ENCODE measurements around the gene PSMB7. TPM values are rescaled to one million over a fixed set of nuclear protein-coding genes. Genes with fewer than 3 reads are reported as not detected.

PSMB7 gene
- total RNA-seq, 1 donor = 83.0 TPM

DNA sequence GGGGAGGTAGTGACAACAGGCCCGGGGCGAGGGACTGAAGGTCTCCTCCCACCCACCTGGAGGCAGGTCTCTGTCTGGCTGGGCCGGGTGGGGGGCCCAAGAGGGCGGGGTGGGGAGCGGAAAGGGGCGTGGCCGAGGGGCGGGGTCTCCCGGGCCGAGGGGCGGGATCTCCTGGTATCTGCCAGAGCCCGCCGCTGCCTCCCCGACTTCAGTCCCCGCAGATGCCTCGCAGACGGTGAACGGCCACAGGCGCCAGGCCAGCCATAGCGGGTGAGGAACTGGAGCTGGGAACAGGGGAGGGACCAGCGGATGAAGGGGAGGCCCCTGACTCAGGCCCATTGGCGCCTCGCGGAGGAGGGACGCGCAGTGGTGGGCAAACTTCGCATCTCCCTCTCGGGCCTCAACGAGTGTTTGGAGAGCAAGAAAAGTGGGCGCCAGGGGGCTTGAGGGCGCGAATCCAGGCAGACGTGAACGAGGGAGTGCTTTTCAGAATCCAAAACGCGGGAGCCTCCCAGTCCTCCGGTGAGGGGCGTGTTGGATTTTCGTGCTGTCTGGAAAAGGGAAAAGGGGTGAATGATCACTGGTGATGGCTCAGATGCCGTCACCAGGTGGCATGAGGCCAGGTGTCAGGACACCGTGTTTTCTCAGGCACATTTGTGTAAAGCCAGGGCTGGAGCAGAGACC lies 35.1 kb upstream of the PSMB7 start, which contains the start of gene ADGRD2:
Gene ADGRD2 (plus strand): TSS at position 211 of the 684 bp plus-strand sequence. CDS start 1,216 bp downstream, outside the sequence.
- no peaks in the 10 kb centered on the region for H3K9me3 ChIP-seq (ENCODE audit: low read depth, low read length)
- no peak within 1 kb of the TSS for H3K4me3 ChIP-seq (ENCODE audit: low read length)
- H3K27me3 ChIP-seq (ENCODE audit: insufficient read depth, low read length) = peaks cover 19% of the 10 kb centered on the region
- no peaks in the 10 kb centered on the region for H3K4me1 ChIP-seq (ENCODE audit: insufficient read depth, low read length)

GRCh38 chr9:124449381-124450151 lies 34.3 kb upstream of the PSMB7 start:
- Histone ChIP-seq H3K27me3 (ENCODE audit: insufficient read depth, low read length) (peaks cover 19% of the 10 kb centered on the region), H3K9me3 (ENCODE audit: low read depth, low read length) (no peaks in the 10 kb centered on the region), H3K4me3 (ENCODE audit: low read length) (no peak overlapping the region), H3K4me1 (ENCODE audit: insufficient read depth, low read length) (no peaks in the 10 kb centered on the region)

DNA sequence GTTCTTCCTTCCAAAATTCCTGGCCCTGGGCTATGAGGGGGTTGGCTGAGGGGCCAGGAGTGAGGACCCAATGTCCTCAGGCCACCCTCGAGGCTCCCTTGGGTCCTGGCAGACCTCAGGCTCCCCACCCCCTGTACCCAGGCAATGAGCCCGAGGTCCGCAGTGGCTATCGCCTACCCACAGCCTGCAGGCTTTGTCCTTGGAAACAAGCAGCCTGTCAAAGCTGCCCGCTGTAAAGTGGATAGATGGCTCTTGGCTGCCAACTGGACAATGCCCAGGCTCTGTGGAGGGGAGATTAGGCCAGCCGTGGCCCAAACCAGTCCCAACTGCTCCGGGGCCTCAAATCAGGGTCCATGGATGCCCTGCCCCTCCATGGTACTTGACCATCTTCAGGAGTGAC lies 32.8 kb upstream of the PSMB7 start:
- Histone ChIP-seq H3K9me3 (ENCODE audit: low read depth, low read length) (no peaks in the 10 kb centered on the region), H3K4me1 (ENCODE audit: insufficient read depth, low read length) (no peaks in the 10 kb centered on the region), H3K27me3 (ENCODE audit: insufficient read depth, low read length) (peaks cover 19% of the 10 kb centered on the region), H3K4me3 (ENCODE audit: low read length) (no peak overlapping the region)

DNA sequence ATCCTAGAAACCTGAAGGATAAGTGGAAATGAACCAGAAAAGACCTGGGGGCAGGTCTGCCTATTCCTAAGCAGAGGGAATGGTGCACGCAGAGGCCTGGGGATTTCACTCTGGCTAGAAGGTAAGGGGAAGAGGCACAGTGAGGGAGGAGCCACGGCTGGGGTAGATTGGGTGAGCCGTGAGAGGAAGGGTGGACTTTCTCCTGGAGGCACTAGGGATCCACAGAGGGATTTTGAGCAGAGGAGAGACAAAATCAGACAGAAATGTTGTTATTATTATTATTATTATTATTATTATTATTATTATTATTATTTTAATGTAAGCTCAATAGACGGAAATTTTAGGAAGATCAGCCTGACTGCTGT lies 32.0 kb upstream of the PSMB7 start:
- Histone ChIP-seq H3K27me3 (ENCODE audit: insufficient read depth, low read length) (peaks cover 18% of the 10 kb centered on the region), H3K4me1 (ENCODE audit: insufficient read depth, low read length) (no peaks in the 10 kb centered on the region), H3K9me3 (ENCODE audit: low read depth, low read length) (no peaks in the 10 kb centered on the region), H3K4me3 (ENCODE audit: low read length) (no peak overlapping the region)

- Histone ChIP-seq H3K4me3 (ENCODE audit: low read length) (no peak overlapping the region), H3K9me3 (ENCODE audit: low read depth, low read length) (no peaks in the 10 kb centered on the region), H3K4me1 (ENCODE audit: insufficient read depth, low read length) (no peaks in the 10 kb centered on the region), H3K27me3 (ENCODE audit: insufficient read depth, low read length) (peaks cover 5% of the 10 kb centered on the region)
Measured at GRCh38 chr9:124444166-124444565, 28.9 kb upstream of the PSMB7 start.

DNA sequence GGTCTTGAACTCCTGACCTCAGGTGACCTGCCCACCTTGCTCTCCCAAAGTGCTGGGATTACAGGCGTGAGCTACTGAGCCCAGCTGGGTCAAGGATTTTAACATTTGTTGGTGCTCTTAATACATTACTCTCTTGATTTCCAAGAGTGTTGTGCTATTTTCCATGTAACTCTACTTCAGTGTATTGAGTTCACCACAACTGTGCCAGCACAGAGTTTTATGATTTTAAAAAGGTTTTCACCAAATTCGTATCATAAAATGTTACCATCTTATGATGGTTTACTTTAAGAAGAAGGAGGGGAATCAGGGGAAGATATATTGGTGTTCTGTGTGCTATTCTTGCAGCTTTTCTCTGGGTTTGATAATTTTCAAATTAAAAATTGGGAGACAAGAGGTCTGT lies 28.4 kb upstream of the PSMB7 start:
- H3K9me3 ChIP-seq (ENCODE audit: low read depth, low read length) = no peaks in the 10 kb centered on the region
- peaks cover 5% of the 10 kb centered on the region for H3K27me3 ChIP-seq (ENCODE audit: insufficient read depth, low read length)
- H3K4me3 ChIP-seq (ENCODE audit: low read length) = no peak overlapping the region
- no peaks in the 10 kb centered on the region for H3K4me1 ChIP-seq (ENCODE audit: insufficient read depth, low read length)

DNA sequence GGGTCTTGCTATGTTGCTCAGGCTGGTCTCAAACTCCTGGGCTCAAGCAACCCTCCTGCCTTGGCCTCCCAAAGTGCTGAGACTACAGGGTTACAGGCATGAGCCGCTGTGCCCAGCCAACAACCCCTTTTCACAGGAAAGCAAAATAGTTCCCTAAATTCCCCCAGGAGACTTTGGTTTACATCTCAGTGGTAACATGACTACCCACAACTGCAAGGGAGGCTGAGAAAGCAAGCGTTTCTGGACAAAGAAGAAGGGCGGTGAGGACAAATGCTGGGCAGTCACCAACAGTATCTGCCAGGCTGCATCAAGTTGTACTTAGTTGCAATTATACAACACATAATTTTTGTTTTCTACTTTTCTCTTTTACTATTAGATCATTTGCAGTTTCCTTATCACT lies 27.6 kb upstream of the PSMB7 start:
- Histone ChIP-seq H3K9me3 (ENCODE audit: low read depth, low read length) (no peaks in the 10 kb centered on the region), H3K4me1 (ENCODE audit: insufficient read depth, low read length) (no peaks in the 10 kb centered on the region), H3K4me3 (ENCODE audit: low read length) (no peak overlapping the region), H3K27me3 (ENCODE audit: insufficient read depth, low read length) (peaks cover 5% of the 10 kb centered on the region)

DNA sequence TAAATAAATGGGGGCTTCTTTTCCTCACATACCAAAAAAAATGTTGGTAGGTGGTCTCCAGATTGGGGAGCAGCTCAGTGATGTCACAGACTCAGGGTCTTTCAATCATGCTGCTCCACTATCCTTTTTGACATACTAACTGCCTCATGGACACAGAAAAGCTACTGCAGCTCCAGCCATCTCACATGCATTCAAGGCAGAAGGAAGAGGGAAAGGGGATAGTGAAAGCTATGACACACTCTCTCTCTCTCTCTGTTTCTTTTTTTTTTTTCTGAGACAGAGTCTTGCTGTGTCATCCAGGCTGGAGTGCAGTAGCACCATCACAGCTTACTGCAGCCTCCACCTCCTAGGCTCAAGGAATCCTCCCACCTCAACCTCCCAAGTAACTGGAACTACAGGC lies 27.1 kb upstream of the PSMB7 start:
- H3K27me3 ChIP-seq (ENCODE audit: insufficient read depth, low read length) = peaks cover 5% of the 10 kb centered on the region
- H3K9me3 ChIP-seq (ENCODE audit: low read depth, low read length) = no peaks in the 10 kb centered on the region
- no peaks in the 10 kb centered on the region for H3K4me1 ChIP-seq (ENCODE audit: insufficient read depth, low read length)
- H3K4me3 ChIP-seq (ENCODE audit: low read length) = no peak overlapping the region

GRCh38 chr9:124441291-124441690 lies 26.0 kb upstream of the PSMB7 start:
- Histone ChIP-seq H3K4me3 (ENCODE audit: low read length) (no peak overlapping the region), H3K27me3 (ENCODE audit: insufficient read depth, low read length) (peaks cover 5% of the 10 kb centered on the region)

GRCh38 chr9:124440786-124441185 lies 25.5 kb upstream of the PSMB7 start:
- Histone ChIP-seq H3K27me3 (ENCODE audit: insufficient read depth, low read length) (peaks cover 5% of the 10 kb centered on the region), H3K4me3 (ENCODE audit: low read length) (no peak overlapping the region), H3K9me3 (ENCODE audit: low read depth, low read length) (no peaks in the 10 kb centered on the region), H3K4me1 (ENCODE audit: insufficient read depth, low read length) (no peaks in the 10 kb centered on the region)

More at GRCh38 chr9:124441291-124441690, 26.0 kb upstream of the PSMB7 start:
- H3K4me1 ChIP-seq (ENCODE audit: insufficient read depth, low read length) = no peaks in the 10 kb centered on the region
- no peaks in the 10 kb centered on the region for H3K9me3 ChIP-seq (ENCODE audit: low read depth, low read length)

DNA sequence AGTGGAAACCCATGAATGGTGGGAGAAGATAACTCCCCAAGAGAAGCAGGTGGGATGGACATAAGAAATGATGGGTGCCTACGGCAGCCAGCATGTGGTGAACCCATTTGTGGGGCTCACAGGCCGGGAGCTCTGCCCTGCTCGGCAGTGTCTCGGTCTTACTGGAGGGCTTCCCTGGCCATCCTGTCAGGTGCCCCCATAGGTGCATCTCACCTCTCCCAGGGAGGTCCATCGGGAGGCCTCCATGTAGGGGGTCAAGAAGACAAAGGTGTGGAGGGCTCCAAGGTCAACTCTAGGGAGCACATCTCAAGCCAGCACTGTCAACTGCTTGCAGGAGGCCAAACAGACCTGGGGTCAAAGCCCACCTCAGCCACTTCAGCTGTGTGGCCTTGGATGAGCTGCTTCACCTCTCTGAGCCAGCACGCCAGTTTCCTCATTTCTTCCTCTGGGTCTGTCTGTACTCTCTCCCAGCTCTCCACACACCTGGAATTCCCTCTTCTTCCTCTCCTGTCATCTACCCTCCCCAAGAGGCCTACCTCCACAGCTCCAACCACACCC lies 24.5 kb upstream of the PSMB7 start:
- Histone ChIP-seq H3K27me3 (ENCODE audit: insufficient read depth, low read length) (peaks cover 5% of the 10 kb centered on the region), H3K9me3 (ENCODE audit: low read depth, low read length) (no peaks in the 10 kb centered on the region), H3K4me3 (ENCODE audit: low read length) (no peak overlapping the region), H3K4me1 (ENCODE audit: insufficient read depth, low read length) (no peaks in the 10 kb centered on the region)

- Histone ChIP-seq H3K9me3 (ENCODE audit: low read depth, low read length) (no peaks in the 10 kb centered on the region), H3K4me1 (ENCODE audit: insufficient read depth, low read length) (no peaks in the 10 kb centered on the region), H3K4me3 (ENCODE audit: low read length) (no peak overlapping the region), H3K27me3 (ENCODE audit: insufficient read depth, low read length) (peaks cover 5% of the 10 kb centered on the region)
Measured at GRCh38 chr9:124439086-124439485, 23.8 kb upstream of the PSMB7 start.

DNA sequence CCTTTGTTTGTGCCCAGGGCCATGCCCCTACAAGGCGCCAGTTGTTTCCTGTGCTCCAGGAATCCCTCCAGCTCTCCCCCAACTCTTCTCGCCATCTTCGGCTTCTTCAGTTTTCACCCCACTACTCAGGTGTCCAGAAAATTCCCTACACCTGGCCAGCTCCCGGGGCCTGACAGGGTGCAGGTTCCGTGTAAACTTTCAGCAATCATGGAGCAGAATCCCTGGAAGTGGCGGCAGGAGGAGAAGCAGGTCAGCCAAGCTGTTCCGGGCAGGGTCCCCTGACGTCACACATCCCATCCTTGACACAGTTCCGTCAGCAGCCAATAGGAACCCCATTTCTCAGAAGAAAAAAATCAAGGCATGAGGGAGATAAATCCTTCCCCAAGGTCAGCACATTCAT lies 22.8 kb upstream of the PSMB7 start:
- Histone ChIP-seq H3K4me1 (ENCODE audit: insufficient read depth, low read length) (no peaks in the 10 kb centered on the region), H3K27me3 (ENCODE audit: insufficient read depth, low read length) (peaks cover 5% of the 10 kb centered on the region), H3K4me3 (ENCODE audit: low read length) (no peak overlapping the region), H3K9me3 (ENCODE audit: low read depth, low read length) (no peaks in the 10 kb centered on the region)

DNA sequence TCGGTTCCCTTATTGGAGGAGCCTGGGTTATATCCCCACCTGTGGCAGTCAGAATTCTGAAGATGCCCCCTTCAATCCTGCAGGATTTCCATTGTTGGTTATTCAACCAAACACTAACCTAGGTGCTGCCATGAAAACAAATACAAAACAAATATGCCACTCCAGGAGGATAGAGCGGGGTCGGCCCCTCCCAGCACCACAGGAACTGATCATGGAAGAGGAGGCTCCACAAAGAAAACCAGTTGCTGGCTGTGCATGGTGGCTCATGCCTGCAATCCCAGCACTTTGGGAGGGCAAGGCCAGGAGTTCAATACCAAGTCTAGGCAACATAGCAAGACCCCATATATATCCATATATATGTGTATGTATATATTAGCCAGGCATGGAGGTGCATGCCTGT lies 21.8 kb upstream of the PSMB7 start:
- Histone ChIP-seq H3K9me3 (ENCODE audit: low read depth, low read length) (no peaks in the 10 kb centered on the region), H3K4me3 (ENCODE audit: low read length) (no peak overlapping the region), H3K4me1 (ENCODE audit: insufficient read depth, low read length) (no peaks in the 10 kb centered on the region), H3K27me3 (ENCODE audit: insufficient read depth, low read length) (peaks cover under 1% of the 10 kb centered on the region)

GRCh38 chr9:124436320-124436719 lies 21.1 kb upstream of the PSMB7 start:
- Histone ChIP-seq H3K4me1 (ENCODE audit: insufficient read depth, low read length) (no peaks in the 10 kb centered on the region), H3K27me3 (ENCODE audit: insufficient read depth, low read length) (no peaks in the 10 kb centered on the region), H3K9me3 (ENCODE audit: low read depth, low read length) (no peaks in the 10 kb centered on the region), H3K4me3 (ENCODE audit: low read length) (no peak overlapping the region)

Data from mononuclear cell (primary cell).